PC-3 (cell line): ENCODE data around the gene EGLN1. TPM values are rescaled to one million over a fixed set of nuclear protein-coding genes. Genes with fewer than 3 reads are reported as not detected.

Source experiments
- ATAC-seq: fragments of 200-7000 bp; cut with Tn5 transposase; 2 replicates; pipeline ENCODE4 v1.9.1; 2020; ENCODE audit warnings: mild to moderate bottlenecking, moderate library complexity
- BruUV-seq: library from RNA; stranded (reverse); fragments of 400-500 nt; replicated peaks from 2 replicates; lab custom pipeline; 2021; lab: Mats Ljungman, UMichigan
- CTCF ChIA-PET: fragments of 300-600 bp; sonication (Branson Sonifier 250); formaldehyde crosslinking; loops from one replicate; lab custom pipeline; 2022; ENCODE audit warnings: antibody characterized with exemption; lab: Charles Lee
- POLR2A ChIA-PET: fragments of 300-600 bp; sonication (Branson Sonifier 250); formaldehyde crosslinking; loops from one replicate; lab custom pipeline; 2022; ENCODE audit warnings: antibody characterized with exemption; ENCODE audit not compliant: unreplicated experiment; lab: Charles Lee
- DNase-seq: peaks from one replicate; pipeline ENCODE4 v3.0.0-alpha.2; 2015
- H2AFZ ChIP-seq: fragments of 300-600 bp; sonication (generic); 2 replicates; pipeline ENCODE4 v1.6.0; 2016; ENCODE audit warnings: antibody characterized with exemption, low read length
- H3F3A ChIP-seq: fragments of 300-600 bp; sonication (generic); one replicate; pipeline ENCODE4 v1.6.0; 2017; ENCODE audit warnings: antibody characterized with exemption, low read length, control low read depth, mild to moderate bottlenecking; ENCODE audit not compliant: unreplicated experiment
- H3K27ac ChIP-seq: fragments of 300-600 bp; sonication (generic); 2 replicates; pipeline ENCODE4 v1.5.1; 2016; ENCODE audit warnings: mild to moderate bottlenecking, low read length
- H3K27me3 ChIP-seq: fragments of 300-600 bp; sonication (generic); 2 replicates; pipeline ENCODE4 v1.6.1; 2016; ENCODE audit warnings: low read length, mixed read lengths
- H3K36me3 ChIP-seq: fragments of 300-600 bp; sonication (generic); 2 replicates; pipeline ENCODE4 v1.6.1; 2016; ENCODE audit warnings: low read depth, mixed run types, low read length, mixed read lengths
- H3K4me1 ChIP-seq: fragments of 300-600 bp; sonication (generic); 2 replicates; pipeline ENCODE4 v1.5.1; 2016; ENCODE audit warnings: low read length; ENCODE audit not compliant: insufficient read depth
- H3K4me2 ChIP-seq: fragments of 300-600 bp; sonication (generic); 2 replicates; pipeline ENCODE4 v1.6.0; 2016; ENCODE audit warnings: low read length
- H3K4me3 ChIP-seq: fragments of 300-600 bp; sonication (generic); 2 replicates; pipeline ENCODE4 v1.5.1; 2016; ENCODE audit warnings: mild to moderate bottlenecking, low read length, mixed read lengths
- H3K79me2 ChIP-seq: fragments of 300-600 bp; sonication (generic); 2 replicates; pipeline ENCODE4 v1.6.1; 2017; ENCODE audit warnings: low read length, mixed read lengths
- H3K9ac ChIP-seq: fragments of 300-600 bp; sonication (generic); 2 replicates; pipeline ENCODE4 v1.6.0; 2016; ENCODE audit warnings: mild to moderate bottlenecking, low read length
- H3K9me2 ChIP-seq: fragments of 300-600 bp; sonication (generic); replicated peaks from 2 replicates; pipeline ENCODE4 v1.6.1; 2016; ENCODE audit warnings: mixed run types, low read length, mixed read lengths
- H3K9me3 ChIP-seq: fragments of 300-600 bp; sonication (generic); 2 replicates; pipeline ENCODE4 v1.6.1; 2016; ENCODE audit warnings: low read length, mixed read lengths
- H4K20me1 ChIP-seq: fragments of 300-600 bp; sonication (generic); 2 replicates; pipeline ENCODE4 v1.6.1; 2016; ENCODE audit warnings: low read length, mixed read lengths
- CTCF ChIP-seq: fragments of 300-600 bp; sonication (generic); conservative IDR thresholded peaks from 2 replicates; pipeline ENCODE4 v1.5.1; 2017; ENCODE audit warnings: antibody characterized with exemption, low read depth, mild to moderate bottlenecking, low read length
- EZH2 ChIP-seq: fragments of 300-600 bp; sonication (generic); IDR thresholded peaks from one replicate; pipeline ENCODE4 v1.6.1; 2017; ENCODE audit warnings: antibody characterized with exemption, mild to moderate bottlenecking, low read length; ENCODE audit not compliant: unreplicated experiment
- EZH2phosphoT487 ChIP-seq: fragments of 300-600 bp; sonication (generic); IDR thresholded peaks from 2 replicates; pipeline ENCODE4 v1.6.1; 2018; ENCODE audit warnings: mild to moderate bottlenecking, antibody characterized with exemption, low read length, borderline replicate concordance
- intact Hi-C: fragments of 100-400 bp; cut with micrococcal nuclease; formaldehyde crosslinking; loops from 2 replicates; pipeline ENCODE4 v1.9.0; 2023
- total RNA-seq: library from RNA; depleted of rRNA; stranded (reverse); fragments of >200 nt; gene quantifications from 2 replicates; pipeline ENCODE4 v1.2.3, GENCODE V29; 2014

EGLN1 gene
- total RNA-seq, 1 experiment from 2014 or later, result 37.0 TPM

GRCh38 chr1:231428377-231428776 is 6.3 kb upstream of the EGLN1 start:
- H3K4me3 ChIP-seq, result no peak overlapping the region
- peak; percentile 0 for DNase-seq
- H4K20me1 ChIP-seq, result no peaks in the 10 kb centered on the region
- CTCF ChIA-PET, result no interaction called here
- peaks cover 10% of the 10 kb centered on the region for H3K4me1 ChIP-seq
- TF ChIP-seq EZH2, result no peak
- TF ChIP-seq CTCF, result no peak
- no peak for TF ChIP-seq EZH2phosphoT487
- no peaks in the 10 kb centered on the region; the same call in 1 of the 2 replicates for H3K79me2 ChIP-seq
- POLR2A ChIA-PET, result no interaction called here
- no peak for ATAC-seq
- no peak overlapping the region for H3K9ac ChIP-seq
- BruUV-seq, result no TSS peak
- H3K9me2 ChIP-seq, result no peaks in the 10 kb centered on the region
- no peak overlapping the region for H3K4me2 ChIP-seq
- intact Hi-C loops, result no loop called here
- H3K36me3 ChIP-seq, result no peaks in the 10 kb centered on the region
- no peaks in the 10 kb centered on the region for H3K9me3 ChIP-seq
- no peak overlapping the region for H2AFZ ChIP-seq
- H3F3A ChIP-seq, result no peaks in the 10 kb centered on the region
- no peaks in the 10 kb centered on the region for H3K27me3 ChIP-seq
- no peak overlapping the region for H3K27ac ChIP-seq

- ATAC-seq (no peak), DNase-seq (peak; percentile 0)
- H3K4me2 ChIP-seq, result no peak overlapping the region
- no peak overlapping the region for H3K4me3 ChIP-seq
- no peak overlapping the region for H3K27ac ChIP-seq
- no peaks in the 10 kb centered on the region for H3F3A ChIP-seq
- H3K9me2 ChIP-seq, result no peaks in the 10 kb centered on the region
- ChIA-PET POLR2A (interaction anchor here (0.6 kb wide), 1 partner anchor 60 kb away, joined by 4 read pairs; no protein-coding TSS in a partner anchor), CTCF (no interaction called here)
- no peak overlapping the region for H2AFZ ChIP-seq
- no TSS peak for BruUV-seq
- no peaks in the 10 kb centered on the region for H3K9me3 ChIP-seq
- intact Hi-C loops, result loop anchor here (5.0 kb wide), 1 partner anchor 157 kb away; no protein-coding TSS in a partner anchor
- H4K20me1 ChIP-seq, result peaks cover 6% of the 10 kb centered on the region
- no peaks in the 10 kb centered on the region for H3K36me3 ChIP-seq
- peaks cover 17% of the 10 kb centered on the region for H3K4me1 ChIP-seq
- H3K9ac ChIP-seq, result no peak overlapping the region
- no peaks in the 10 kb centered on the region for H3K27me3 ChIP-seq
- no peak for TF ChIP-seq EZH2phosphoT487
- no peak for TF ChIP-seq CTCF
- no peak for TF ChIP-seq EZH2
- peaks cover 15% of the 10 kb centered on the region for H3K79me2 ChIP-seq
These were observed 3.1 kb upstream of the EGLN1 start for GRCh38 chr1:231424950-231425805.

GRCh38 chr1:231423648-231424047 is 1.6 kb upstream of the EGLN1 start:
- H3K27me3 ChIP-seq, result no peaks in the 10 kb centered on the region
- peak; percentile 80 for DNase-seq
- H3F3A ChIP-seq, result no peaks in the 10 kb centered on the region
- peak overlapping the region; percentile 77 for H3K27ac ChIP-seq
- POLR2A ChIA-PET, result no interaction called here
- peak overlapping the region; percentile 71 for H3K4me3 ChIP-seq
- no peak overlapping the region for H2AFZ ChIP-seq
- no TSS peak for BruUV-seq
- peak overlapping the region; percentile 87 for H3K4me2 ChIP-seq
- CTCF ChIA-PET, result no interaction called here
- H3K9me2 ChIP-seq, result no peaks in the 10 kb centered on the region
- H4K20me1 ChIP-seq, result peaks cover 21% of the 10 kb centered on the region
- intact Hi-C loops, result loop anchor here (1.0 to 5.0 kb wide), 4 partner anchors 65 to 179 kb away; no protein-coding TSS in a partner anchor
- H3K9me3 ChIP-seq, result no peaks in the 10 kb centered on the region
- H3K36me3 ChIP-seq, result no peaks in the 10 kb centered on the region
- TF ChIP-seq EZH2phosphoT487, result no peak
- peaks cover 30% of the 10 kb centered on the region for H3K4me1 ChIP-seq
- peaks cover 30% of the 10 kb centered on the region for H3K79me2 ChIP-seq
- H3K9ac ChIP-seq, result no peak overlapping the region
- peak; percentile 23 for ATAC-seq
